IMR-90 (cell line): ENCODE measurements around the gene CCSER2. TPM values are rescaled to one million over a fixed set of nuclear protein-coding genes. Genes with fewer than 3 reads are reported as not detected.

ENCODE experiments used
- ATAC-seq: fragments of 200-7000 bp; cut with Tn5 transposase; 2 replicates; pipeline ENCODE4 v1.9.1; 2020; ENCODE audit warnings: low read depth, mild to moderate bottlenecking, moderate library complexity
- BruUV-seq: library from RNA; stranded (reverse); fragments of 400-500 nt; replicated peaks from 2 replicates; lab custom pipeline; 2021; lab: Mats Ljungman, UMichigan
- CTCF ChIA-PET: fragments of 300-600 bp; formaldehyde crosslinking; extraction: SDS; loops from one replicate; lab custom pipeline; 2021; ENCODE audit warnings: antibody characterized with exemption; lab: Yijun Ruan, JAX
- POLR2A ChIA-PET: fragments of 300-600 bp; sonication (Branson Sonifier 250); formaldehyde crosslinking; loops from one replicate; lab custom pipeline; 2022; ENCODE audit warnings: antibody characterized with exemption; ENCODE audit not compliant: unreplicated experiment; lab: Charles Lee
- DNase-seq: peaks from one replicate; pipeline ENCODE4 v3.0.0; 2013
- H2AFZ ChIP-seq: replicated peaks from 2 replicates; pipeline ENCODE3; 2013; ENCODE audit warnings: low read length, mild to moderate bottlenecking; ENCODE audit not compliant: poor library complexity
- H2AK5ac ChIP-seq: 2 replicates; pipeline ENCODE4 v1.6.1; 2013; ENCODE audit warnings: low read depth, low read length, inconsistent platforms
- H2AK9ac ChIP-seq: replicated peaks from 2 replicates; pipeline ENCODE3; 2013; ENCODE audit warnings: mild to moderate bottlenecking, low read depth, low read length, moderate library complexity; ENCODE audit not compliant: poor library complexity
- H2BK120ac ChIP-seq: 2 replicates; pipeline ENCODE4 v1.6.1; 2013; ENCODE audit warnings: low read depth, low read length, inconsistent platforms
- H2BK15ac ChIP-seq: 3 replicates; pipeline ENCODE4 v1.6.1; 2013; ENCODE audit warnings: low read depth, low read length, inconsistent platforms
- H2BK20ac ChIP-seq: 2 replicates; pipeline ENCODE4 v1.6.1; 2013; ENCODE audit warnings: low read depth, mild to moderate bottlenecking, inconsistent platforms, low read length, moderate library complexity
- H2BK5ac ChIP-seq: 2 replicates; pipeline ENCODE4 v1.6.1; 2013; ENCODE audit warnings: mild to moderate bottlenecking, low read depth, low read length, inconsistent platforms; ENCODE audit not compliant: poor library complexity, severe bottlenecking
- H3K14ac ChIP-seq: replicated peaks from 2 replicates; pipeline ENCODE4 v1.6.1; 2013; ENCODE audit warnings: low read depth, low read length, inconsistent platforms
- H3K18ac ChIP-seq: 2 replicates; pipeline ENCODE4 v1.6.1; 2013; ENCODE audit warnings: low read depth, low read length, control low read depth
- H3K23ac ChIP-seq: 2 replicates; pipeline ENCODE4 v1.6.1; 2013; ENCODE audit warnings: low read depth, low read length, inconsistent platforms
- H3K27ac ChIP-seq: 2 replicates; pipeline ENCODE4 v1.5.1; 2013; ENCODE audit warnings: mild to moderate bottlenecking, control low read depth, low read length; ENCODE audit not compliant: insufficient read depth
- H3K27me3 ChIP-seq: 2 replicates; pipeline ENCODE4 v1.6.1; 2013; ENCODE audit warnings: low read length; ENCODE audit not compliant: control insufficient read depth, insufficient read depth
- H3K36me3 ChIP-seq: 2 replicates; pipeline ENCODE4 v1.6.1; 2013; ENCODE audit warnings: low read length, mixed read lengths; ENCODE audit not compliant: control insufficient read depth, insufficient read depth
- H3K4ac ChIP-seq: 2 replicates; pipeline ENCODE4 v1.6.1; 2013; ENCODE audit warnings: low read depth, low read length, inconsistent platforms
- H3K4me1 ChIP-seq: 2 replicates; pipeline ENCODE4 v1.6.1; 2013; ENCODE audit warnings: low read length, mixed read lengths; ENCODE audit not compliant: control insufficient read depth, insufficient read depth
- H3K4me2 ChIP-seq: 2 replicates; pipeline ENCODE4 v1.6.1; 2013; ENCODE audit warnings: low read depth, mild to moderate bottlenecking, control low read depth, low read length, moderate library complexity
- H3K4me3 ChIP-seq: 2 replicates; pipeline ENCODE4 v1.5.1; 2013; ENCODE audit warnings: low read depth, mild to moderate bottlenecking, control low read depth, low read length, moderate library complexity; ENCODE audit not compliant: insufficient read depth
- H3K56ac ChIP-seq: 2 replicates; pipeline ENCODE4 v1.6.1; 2013; ENCODE audit warnings: low read length, inconsistent platforms; ENCODE audit not compliant: insufficient read depth; ENCODE audit errors: extremely low read depth
- H3K79me1 ChIP-seq, 2 experiments: 2 replicates each; pipeline ENCODE4 v1.6.1; 2013; ENCODE audit warnings: low read length in 2 of 2, inconsistent platforms in 1 of 2, low read depth in 1 of 2
- H3K9ac ChIP-seq: 2 replicates; pipeline ENCODE4 v1.6.1; 2013; ENCODE audit warnings: low read depth, low read length, control low read depth
- H3K9me1 ChIP-seq: 2 replicates; pipeline ENCODE4 v1.6.1; 2013; ENCODE audit warnings: low read length, inconsistent platforms; ENCODE audit not compliant: insufficient read depth
- H3K9me3 ChIP-seq: 2 replicates; pipeline ENCODE4 v1.6.1; 2013; ENCODE audit warnings: low read length; ENCODE audit not compliant: control insufficient read depth, insufficient read depth
- H4K20me1 ChIP-seq: 2 replicates; pipeline ENCODE4 v1.6.1; 2013; ENCODE audit warnings: low read length, inconsistent platforms; ENCODE audit not compliant: insufficient read depth
- H4K5ac ChIP-seq: 2 replicates; pipeline ENCODE4 v1.6.1; 2013; ENCODE audit warnings: mild to moderate bottlenecking, low read depth, low read length, control low read depth
- H4K8ac ChIP-seq, 2 experiments: 2 replicates each; pipeline ENCODE4 v1.6.1; 2013; ENCODE audit warnings: low read depth in 2 of 2, low read length in 2 of 2, control low read depth in 1 of 2, inconsistent platforms in 1 of 2
- H4K91ac ChIP-seq: 2 replicates; pipeline ENCODE4 v1.6.1; 2013; ENCODE audit warnings: low read depth, low read length, inconsistent platforms; ENCODE audit not compliant: insufficient read depth
- BHLHE40 ChIP-seq: fragments of 150-350 bp; IDR thresholded peaks from 2 replicates; pipeline ENCODE4 v1.6.1; 2016; ENCODE audit warnings: mild to moderate bottlenecking, low read depth, low read length
- CHD1 ChIP-seq: IDR thresholded peaks from 2 replicates; pipeline ENCODE4 v1.6.1; 2012; ENCODE audit warnings: low read depth, low read length, improper control_type of control experiment
- FOS ChIP-seq: fragments of 150-350 bp; IDR thresholded peaks from 2 replicates; pipeline ENCODE4 v1.6.1; 2016; ENCODE audit warnings: low read depth, low read length
- NFE2L2 ChIP-seq: fragments of 150-350 bp; IDR thresholded peaks from 2 replicates; pipeline ENCODE4 v1.6.1; 2016; ENCODE audit warnings: low read depth, mild to moderate bottlenecking, low read length
- WGBS, 2 experiments: methylation state at CpG; one replicate each; pipeline versions ENCODE4 v1.1.5 to v1.1.7; 2013; ENCODE audit warnings: missing lambda C conversion rate in 2 of 2; ENCODE audit not compliant: insufficient read length in 1 of 2; ENCODE audit errors: extremely low coverage in 2 of 2; 5-methylcytosine and 5-hydroxymethylcytosine counted together
- dilution Hi-C: fragments of 300-500 bp; cut with HindIII; formaldehyde crosslinking; loops from one replicate; pipeline ENCODE4 v1.14.3; 2018; ENCODE audit warnings: low sequenced_read_pairs; ENCODE audit not compliant: unreplicated experiment
- in situ Hi-C: fragments of 300-500 bp; cut with MboI; formaldehyde crosslinking; loops from 3 replicates; pipeline ENCODE4 v1.14.3; 2019; ENCODE audit warnings: low sequenced_read_pairs, inconsistent platforms, mixed read lengths
- intact Hi-C: fragments of 100-400 bp; cut with micrococcal nuclease; formaldehyde crosslinking; loops from 2 replicates; pipeline ENCODE4 v1.10.0; 2022
- polyA plus RNA-seq, 3 experiments: library from polyadenylated mRNA; depleted of rRNA; stranded (reverse); fragments of >200 nt; gene quantifications; 2 replicates each; pipeline ENCODE4 v1.2.3, GENCODE V29; 2012; ENCODE audit warnings: low replicate concordance in 1 of 3
- total RNA-seq: library from RNA; depleted of rRNA; stranded (reverse); fragments of >200 nt; gene quantifications from 2 replicates; pipeline ENCODE4 v1.2.3, GENCODE V29; 2012

CCSER2 gene
- total and polyA plus RNA-seq, 2 of the 4 experiments (the other 2 are of a cell fraction) = 20.4 to 31.7 TPM

DNA sequence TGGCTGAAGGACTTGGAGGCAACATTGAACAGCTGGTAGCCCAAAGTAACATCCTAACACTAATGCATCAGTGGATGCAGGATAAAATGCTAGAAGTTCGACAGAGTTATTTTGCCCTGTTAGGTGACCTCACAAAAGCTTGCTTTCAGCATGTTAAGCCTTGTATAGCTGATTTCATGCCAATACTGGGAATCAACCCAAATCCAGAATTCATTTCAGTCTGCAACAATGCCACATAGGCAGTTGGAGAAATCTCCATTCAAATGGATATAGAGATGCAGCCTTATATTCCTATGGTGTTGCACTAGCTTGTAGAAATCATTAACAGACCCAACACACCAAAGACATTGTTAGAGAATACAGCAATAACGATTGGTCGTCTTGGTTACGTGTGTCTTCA lies 62.9 kb downstream of the CCSER2 start:
- no peak overlapping the region for H4K91ac ChIP-seq
- peaks cover 9% of the 10 kb centered on the region for H3K36me3 ChIP-seq
- ATAC-seq (no peak), DNase-seq (peak; percentile 10)
- no TSS peak for BruUV-seq
- no peak overlapping the region for H2BK15ac ChIP-seq
- no peak overlapping the region for H2BK20ac ChIP-seq
- H3K4me1 ChIP-seq = peaks cover 2% of the 10 kb centered on the region; the same call in 1 of the 2 replicates
- H2AK5ac ChIP-seq = no peak overlapping the region
- H2AFZ ChIP-seq = no peak overlapping the region
- in situ Hi-C loops = no loop called here
- ChIA-PET CTCF (no interaction called here), POLR2A (no interaction called here)
- H2AK9ac ChIP-seq = no peak overlapping the region
- TF ChIP-seq BHLHE40 = no peak
- TF ChIP-seq FOS = no peak
- TF ChIP-seq CHD1 = no peak
- TF ChIP-seq NFE2L2 = no peak
- no peak overlapping the region for H2BK5ac ChIP-seq
- H2BK120ac ChIP-seq = no peak overlapping the region
- H3K14ac ChIP-seq = no peak overlapping the region
- H4K20me1 ChIP-seq = no peaks in the 10 kb centered on the region; the same call in 1 of the 2 replicates
- intact Hi-C loops = no loop called here
- H4K8ac ChIP-seq = no peak overlapping the region
- no peak overlapping the region for H4K5ac ChIP-seq
- H3K18ac ChIP-seq = no peak overlapping the region
- H3K4me3 ChIP-seq = no peak overlapping the region
- peaks cover 28 to 37% of the 10 kb centered on the region in 2 experiments for H3K79me1 ChIP-seq
- H3K9ac ChIP-seq = no peak overlapping the region
- H3K27ac ChIP-seq = no peak overlapping the region
- no peak overlapping the region for H3K23ac ChIP-seq
- no peaks in the 10 kb centered on the region for H3K27me3 ChIP-seq
- no peak overlapping the region for H3K4ac ChIP-seq
- no peak overlapping the region for H3K56ac ChIP-seq
- H3K9me1 ChIP-seq = no peaks in the 10 kb centered on the region
- peaks cover 2% of the 10 kb centered on the region; the same call in 1 of the 2 replicates for H3K9me3 ChIP-seq
- H3K4me2 ChIP-seq = no peak overlapping the region
- WGBS, 2 experiments = 94% methylated on average over 3 of the region's 4 CpGs; no CpG with 5 or more reads in 1 of the 2 experiments
- dilution Hi-C loops = no loop called here
